GM11168 (cell line): ENCODE measurements around the gene CDK8.

Experiments used
- in situ Hi-C: fragments of 300-500 bp; cut with MboI; formaldehyde crosslinking; loops from one replicate; pipeline ENCODE4 v1.12.0; 2022; ENCODE audit warnings: low sequenced_read_pairs; ENCODE audit not compliant: unreplicated experiment

The CDK8 gene

GRCh38 chr13:26378116-26378515, 124.2 kb downstream of the CDK8 start:
- in situ Hi-C loops: no loop called here

- in situ Hi-C loops: no loop called here
These were observed 125.9 kb downstream of the CDK8 start for GRCh38 chr13:26379831-26380230.

GRCh38 chr13:26380930-26381329, 127.0 kb downstream of the CDK8 start:
- in situ Hi-C loops: no loop called here

GRCh38 chr13:26382366-26382765, 128.4 kb downstream of the CDK8 start:
- in situ Hi-C loops: no loop called here

GRCh38 chr13:26382835-26383234, 128.9 kb downstream of the CDK8 start:
- in situ Hi-C loops: no loop called here

GRCh38 chr13:26384587-26384986, 130.7 kb downstream of the CDK8 start:
- in situ Hi-C loops: no loop called here

- in situ Hi-C loops: no loop called here
These were observed 132.1 kb downstream of the CDK8 start for GRCh38 chr13:26386026-26386425.

GRCh38 chr13:26390203-26390602, 136.3 kb downstream of the CDK8 start:
- in situ Hi-C loops: no loop called here

- in situ Hi-C loops: no loop called here
These were observed 146.6 kb downstream of the CDK8 start for GRCh38 chr13:26400545-26400944.

GRCh38 chr13:26401069-26401468, 147.1 kb downstream of the CDK8 start:
- in situ Hi-C loops: no loop called here

GRCh38 chr13:26401578-26402021, 147.7 kb downstream of the CDK8 start:
- in situ Hi-C loops: no loop called here

GRCh38 chr13:26406791-26407190, 152.9 kb downstream of the CDK8 start:
- in situ Hi-C loops: no loop called here

- in situ Hi-C loops: no loop called here
These were observed 157.3 kb downstream of the CDK8 start for GRCh38 chr13:26411206-26411605.

- in situ Hi-C loops: no loop called here
These were observed 158.3 kb downstream of the CDK8 start for GRCh38 chr13:26412263-26412662.

GRCh38 chr13:26412936-26413716, 159.2 kb downstream of the CDK8 start:
- in situ Hi-C loops: no loop called here

- in situ Hi-C loops: no loop called here
These were observed 166.5 kb downstream of the CDK8 start for GRCh38 chr13:26420282-26420960.

- in situ Hi-C loops: no loop called here
These were observed 168.1 kb downstream of the CDK8 start for GRCh38 chr13:26422036-26422435.

- in situ Hi-C loops: no loop called here
These were observed 169.7 kb downstream of the CDK8 start for GRCh38 chr13:26423629-26424028.

- in situ Hi-C loops: no loop called here
These were observed 170.3 kb downstream of the CDK8 start for GRCh38 chr13:26424181-26424580.

GRCh38 chr13:26425443-26426358, 171.8 kb downstream of the CDK8 start:
- in situ Hi-C loops: no loop called here

GRCh38 chr13:26433776-26434175, 179.8 kb downstream of the CDK8 start:
- in situ Hi-C loops: no loop called here
